ENCODE data around the gene NSA2.

NSA2 gene

GRCh38 chr5:74816875-74817274 is 49.8 kb downstream of the NSA2 start:
- no peak for DNase-seq (ENCODE audit: low read depth in 2 of 2)

GRCh38 chr5:74822288-74822687 is 55.2 kb downstream of the NSA2 start:
- DNase-seq (ENCODE audit: low read depth in 2 of 2), result no peak

- no peak for DNase-seq (ENCODE audit: low read depth in 2 of 2)
Observed at GRCh38 chr5:74829413-74829812, 62.4 kb downstream of the NSA2 start.
